ENCODE measurements around the gene PPP4R4. TPM values are rescaled to one million over a fixed set of nuclear protein-coding genes. Genes with fewer than 3 reads are reported as not detected.
A peak's percentile ranks its signal among the peaks of the same experiment; 100 is the strongest.

PPP4R4 gene
- total and polyA plus RNA-seq, 4 donors, result 1.6 to 25.9 (median 3.8) TPM

GRCh38 chr14:94227029-94227428 is 52.9 kb downstream of the PPP4R4 start:
- H3K27me3 ChIP-seq (ENCODE audit: control insufficient read depth in 3 of 3, insufficient read depth in 3 of 3, low read length in 2 of 3), result no peaks in the 10 kb centered on the region
- H3K9ac ChIP-seq (ENCODE audit: insufficient read depth in 1 of 2, low read length in 2 of 2), result no peak overlapping the region
- no peak overlapping the region for H3K4me3 ChIP-seq
- ATAC-seq (ENCODE audit: insufficient read depth, low FRiP score), result no peak
- no peaks in the 10 kb centered on the region for H3K36me3 ChIP-seq (ENCODE audit: control insufficient read depth in 4 of 4, insufficient read depth in 4 of 4, low read length in 4 of 4)
- peaks cover 0 to 4% (median 0%) of the 10 kb centered on the region in 5 donors for H3K4me1 ChIP-seq (ENCODE audit: control insufficient read depth in 5 of 5, insufficient read depth in 5 of 5, low read length in 5 of 5)
- peak in 1 of 3 donors; percentile 18 for DNase-seq
- H3K27ac ChIP-seq (ENCODE audit: low read depth in 1 of 2, low read length in 1 of 2), result no peak overlapping the region
- no peak for TF ChIP-seq CTCF (IDR thresholded peaks at IDR 0.05; ENCODE audit: control extremely low read depth, extremely low read depth)
- 33 to 57% methylated on average over 4 of the region's 4 CpGs for WGBS, 2 donors
- H3K9me3 ChIP-seq (ENCODE audit: control insufficient read depth in 4 of 4, insufficient read depth in 3 of 4, low read length in 3 of 4), result no peaks in the 10 kb centered on the region

- no peak for ATAC-seq (ENCODE audit: insufficient read depth, low FRiP score)
- no peak for DNase-seq
- peaks cover 0 to 3% (median 0%) of the 10 kb centered on the region in 4 donors for H3K36me3 ChIP-seq (ENCODE audit: control insufficient read depth in 4 of 4, insufficient read depth in 4 of 4, low read length in 4 of 4)
- H3K4me3 ChIP-seq, result no peak overlapping the region
- no peak for TF ChIP-seq CTCF (IDR thresholded peaks at IDR 0.05; ENCODE audit: control extremely low read depth, extremely low read depth)
- H3K27me3 ChIP-seq (ENCODE audit: control insufficient read depth in 3 of 3, insufficient read depth in 3 of 3, low read length in 2 of 3), result no peaks in the 10 kb centered on the region
- no peaks in the 10 kb centered on the region for H3K4me1 ChIP-seq (ENCODE audit: control insufficient read depth in 5 of 5, insufficient read depth in 5 of 5, low read length in 5 of 5)
- no peak overlapping the region for H3K9ac ChIP-seq (ENCODE audit: insufficient read depth in 1 of 2, low read length in 2 of 2)
- H3K9me3 ChIP-seq (ENCODE audit: control insufficient read depth in 4 of 4, insufficient read depth in 3 of 4, low read length in 3 of 4), result no peaks in the 10 kb centered on the region
- H3K27ac ChIP-seq (ENCODE audit: low read depth in 1 of 2, low read length in 1 of 2), result no peak overlapping the region
These were observed 62.9 kb downstream of the PPP4R4 start for GRCh38 chr14:94237046-94237445.

- ATAC-seq (ENCODE audit: insufficient read depth, low FRiP score), result no peak
- 87 to 90% methylated on average over 4 of the region's 4 CpGs for WGBS, 2 donors
- Histone ChIP-seq H3K9me3 (ENCODE audit: control insufficient read depth in 4 of 4, insufficient read depth in 3 of 4, low read length in 3 of 4) (no peaks in the 10 kb centered on the region), H3K9ac (ENCODE audit: insufficient read depth in 1 of 2, low read length in 2 of 2) (no peak overlapping the region), H3K27me3 (ENCODE audit: control insufficient read depth in 3 of 3, insufficient read depth in 3 of 3, low read length in 2 of 3) (no peaks in the 10 kb centered on the region), H3K36me3 (ENCODE audit: control insufficient read depth in 4 of 4, insufficient read depth in 4 of 4, low read length in 4 of 4) (peaks cover 0 to 3% (median 0%) of the 10 kb centered on the region in 4 donors), H3K4me3 (no peak overlapping the region), H3K4me1 (ENCODE audit: control insufficient read depth in 5 of 5, insufficient read depth in 5 of 5, low read length in 5 of 5) (no peaks in the 10 kb centered on the region), H3K27ac (ENCODE audit: low read depth in 1 of 2, low read length in 1 of 2) (no peak overlapping the region)
- TF ChIP-seq CTCF (IDR thresholded peaks at IDR 0.05; ENCODE audit: control extremely low read depth, extremely low read depth), result no peak
- no peak for DNase-seq
These were observed 63.9 kb downstream of the PPP4R4 start for GRCh38 chr14:94237983-94238382.

- Histone ChIP-seq H3K36me3 (ENCODE audit: control insufficient read depth in 4 of 4, insufficient read depth in 4 of 4, low read length in 4 of 4) (peaks cover 0 to 3% (median 0%) of the 10 kb centered on the region in 4 donors), H3K4me3 (no peak overlapping the region), H3K27me3 (ENCODE audit: control insufficient read depth in 3 of 3, insufficient read depth in 3 of 3, low read length in 2 of 3) (no peaks in the 10 kb centered on the region), H3K4me1 (ENCODE audit: control insufficient read depth in 5 of 5, insufficient read depth in 5 of 5, low read length in 5 of 5) (no peaks in the 10 kb centered on the region), H3K27ac (ENCODE audit: low read depth in 1 of 2, low read length in 1 of 2) (no peak overlapping the region), H3K9ac (ENCODE audit: insufficient read depth in 1 of 2, low read length in 2 of 2) (no peak overlapping the region), H3K9me3 (ENCODE audit: control insufficient read depth in 4 of 4, insufficient read depth in 3 of 4, low read length in 3 of 4) (no peaks in the 10 kb centered on the region)
- DNase-seq (peak in 1 of 3 donors; percentile 5), ATAC-seq (ENCODE audit: insufficient read depth, low FRiP score) (no peak)
- TF ChIP-seq CTCF (IDR thresholded peaks at IDR 0.05; ENCODE audit: control extremely low read depth, extremely low read depth), result no peak
- WGBS, 2 donors, result 91 to 94% methylated on average over 2 of the region's 2 CpGs
These were observed 65.3 kb downstream of the PPP4R4 start for GRCh38 chr14:94239406-94239805.

Measured in lung (tissue), 12 donors.